Heart right ventricle (tissue), 16 donors: ENCODE results near the gene THAP10. TPM values are rescaled to one million over a fixed set of nuclear protein-coding genes. Genes with fewer than 3 reads are reported as not detected.

Source experiments
- ATAC-seq, 8 donors: fragments of 200-7000 bp; cut with Tn5 transposase; one replicate each; pipeline ENCODE4 v1.9.1; 2020; ENCODE audit warnings: mild to moderate bottlenecking in 8 of 8, moderate library complexity in 8 of 8, moderate number of reproducible peaks in 1 of 8
- DNase-seq, 2 donors: peaks; one replicate each; pipeline ENCODE4 v3.0.0-alpha.2; 2020
- H3K27ac ChIP-seq, 10 donors: fragments of 200-600 bp; sonication (generic) in 2 of 10; one replicate each; pipeline versions ENCODE4 v1.5.0 to v1.8.0; 2020 to 2022; ENCODE audit warnings: mild to moderate bottlenecking in 3 of 10
- H3K27me3 ChIP-seq, 7 donors: fragments of 200-600 bp; one replicate each; pipeline ENCODE4 v1.8.0; 2021 to 2022; ENCODE audit warnings: mild to moderate bottlenecking in 2 of 7
- H3K36me3 ChIP-seq, 9 donors: fragments of 200-600 bp; sonication (generic) in 1 of 9; one replicate each; pipeline versions ENCODE4 v1.5.0 to v1.8.0; 2020 to 2022; ENCODE audit warnings: mild to moderate bottlenecking in 2 of 9
- H3K4me1 ChIP-seq, 9 donors: fragments of 200-600 bp; sonication (generic) in 1 of 9; one replicate each; pipeline versions ENCODE4 v1.5.0 to v1.8.0; 2020 to 2022; ENCODE audit warnings: mild to moderate bottlenecking in 4 of 9
- H3K4me3 ChIP-seq, 10 donors: fragments of 200-600 bp; sonication (generic) in 2 of 10; one replicate each; pipeline versions ENCODE4 v1.5.0 to v1.8.0; 2020 to 2022; ENCODE audit warnings: mild to moderate bottlenecking in 7 of 10, moderate library complexity in 2 of 10
- H3K9me3 ChIP-seq, 11 donors: fragments of 200-600 bp in 10 of 11; sonication (generic) in 2 of 11; one replicate each; pipeline versions ENCODE4 v1.5.0 to v1.8.0; 2013 to 2022; ENCODE audit warnings: mild to moderate bottlenecking in 2 of 11, control low read depth in 1 of 11, moderate library complexity in 1 of 11
- CTCF ChIP-seq, 9 donors: fragments of 200-600 bp; sonication (generic) in 2 of 9; IDR thresholded peaks; one replicate each; pipeline versions ENCODE4 v1.5.0 to v1.8.0; 2021 to 2022; ENCODE audit warnings: antibody characterized with exemption in 9 of 9, mild to moderate bottlenecking in 5 of 9, moderate library complexity in 1 of 9
- WGBS, 2 donors: extraction: QIAGEN DNeasy Blood & Tissue Kit; methylation state at CpG; one replicate each; pipeline ENCODE4 v1.1.7; 2013; ENCODE audit warnings: inconsistent platforms in 1 of 2; 5-methylcytosine and 5-hydroxymethylcytosine counted together
- intact Hi-C, 10 donors: fragments of 100-400 bp; cut with DNase I; formaldehyde crosslinking; loops; one replicate each; pipeline versions ENCODE4 v1.11.1 to v1.14.2; 2022
- polyA plus RNA-seq, 2 donors: library from polyadenylated mRNA; stranded (reverse); fragments of 200-250 nt; gene quantifications; one replicate each; pipeline ENCODE4 v1.2.3, GENCODE V29; 2013
- total RNA-seq, 10 donors: library from RNA; stranded (reverse); fragmentation: NEBNext Ultra II Directional in 3 of 10; extraction: Animal tissue kit (Norgen Biotek cat#: 25700) in 3 of 10; gene quantifications; one replicate each; pipeline versions ENCODE4 v1.2.1 to v1.2.4, GENCODE V29; 2021 to 2023
- donor health status: Arrhythmogenic right ventricular cardiomyopathy.
- donor health status: ischemic (EF 13 %, LVEDD 7.1; RV severe dilation, severe dysfunction).
- donor health status: healthy with polysubstance abuse.
- donor health status: DM: no; HTN: yes; CAD: no.
- donor health status: DM: no; HTN: no; CAD: no.
- donor health status: ischemic (EF 25% LVEDD 6.9; RV normal size, moderate dysfunction).
- donor health status: ischemic (EF 25% LVEDD 5.7; RV mildly dilated, moderate dysfunction).
- donor health status: healthy.
- donor health status: DM: yes; HTN: yes; CAD: no.
- donor health status: Ischemic cardiomyopathy.
- donor health status: ischemic (EF 35%, LVEDD 5.7; RV mildly dilated, moderate dysfunction).
- donor health status: nonischemic (EF 11% LVEDD 7.7; RV severe dilation, severe dysfunction).
- donor health status: DM: yes; HTN: yes; CAD: no.
- donor health status: PGD.
- donor health status: ischemic (EF 29% LVEDD 5.4; RV normal size, mild dysfunction).
- donor health status: nonischemic (EF 23%, LVEDD 6.1; RV moderate dilation, normal function).

Gene THAP10
- total and polyA plus RNA-seq, 12 donors, result 1.2 to 7.0 (median 4.4) TPM

GRCh38 chr15:70835415-70835814, 56.8 kb downstream of the THAP10 start:
- DNase-seq (peak; percentile 74 to 79), ATAC-seq (peak; percentile 71 to 96 (median 86))
- peaks cover 0 to 61% (median 15%) of the 10 kb centered on the region in 9 donors for H3K36me3 ChIP-seq
- TF ChIP-seq CTCF (IDR thresholded peaks at IDR 0.05), result no peak
- H3K4me1 ChIP-seq, result peaks cover 0 to 45% (median 28%) of the 10 kb centered on the region in 9 donors
- no peaks in the 10 kb centered on the region for H3K27me3 ChIP-seq
- H3K4me3 ChIP-seq, result no peak overlapping the region
- intact Hi-C loops, result no loop called here
- 78 to 93% methylated on average over 6 of the region's 6 CpGs for WGBS, 2 donors
- H3K9me3 ChIP-seq, result no peaks in the 10 kb centered on the region
- H3K27ac ChIP-seq, result peak overlapping the region; percentile 4 to 86 (median 70)

GRCh38 chr15:70834999-70835398, 57.2 kb downstream of the THAP10 start:
- 73 to 75% methylated on average over 2 of the region's 2 CpGs for WGBS, 2 donors
- intact Hi-C loops, result loop anchor here in 1 of 10 donors (5.0 kb wide), 1 partner anchor 32 kb away; no protein-coding TSS in a partner anchor
- ATAC-seq, result no peak

GRCh38 chr15:70833861-70834765, 58.1 kb downstream of the THAP10 start:
- Histone ChIP-seq H3K4me3 (no peak overlapping the region), H3K9me3 (no peaks in the 10 kb centered on the region), H3K27ac (peak overlapping the region in 8 of 10 donors; percentile 11 to 86 (median 70)), H3K36me3 (peaks cover 0 to 64% (median 15%) of the 10 kb centered on the region in 9 donors), H3K27me3 (no peaks in the 10 kb centered on the region), H3K4me1 (peaks cover 0 to 57% (median 41%) of the 10 kb centered on the region in 9 donors)
- intact Hi-C loops, result loop anchor here in 1 of 10 donors (5.0 kb wide), 1 partner anchor 33 kb away; no protein-coding TSS in a partner anchor
- TF ChIP-seq CTCF (IDR thresholded peaks at IDR 0.05), result no peak
- 66 to 68% methylated on average over 9 of the region's 9 CpGs for WGBS, 2 donors
- ATAC-seq, result no peak
- DNase-seq, result no peak

More at GRCh38 chr15:70834999-70835398, 57.2 kb downstream of the THAP10 start:
- TF ChIP-seq CTCF (IDR thresholded peaks at IDR 0.05), result no peak
- H3K36me3 ChIP-seq, result peaks cover 0 to 64% (median 15%) of the 10 kb centered on the region in 9 donors
- DNase-seq, result no peak
- H3K4me1 ChIP-seq, result peaks cover 0 to 49% (median 33%) of the 10 kb centered on the region in 9 donors
- H3K27ac ChIP-seq, result peak overlapping the region in 9 of 10 donors; percentile 17 to 86 (median 70)
- no peak overlapping the region for H3K4me3 ChIP-seq
- no peaks in the 10 kb centered on the region for H3K27me3 ChIP-seq
- no peaks in the 10 kb centered on the region for H3K9me3 ChIP-seq

- Histone ChIP-seq H3K9me3 (no peaks in the 10 kb centered on the region), H3K4me1 (peaks cover 0 to 57% (median 43%) of the 10 kb centered on the region in 9 donors), H3K27ac (peak overlapping the region in 3 of 10 donors; percentile 61 to 86 (median 75)), H3K27me3 (no peaks in the 10 kb centered on the region), H3K4me3 (no peak overlapping the region), H3K36me3 (peaks cover 0 to 64% (median 15%) of the 10 kb centered on the region in 9 donors)
- WGBS, 2 donors, result 92% methylated on average over 3 of the region's 3 CpGs
- intact Hi-C loops, result loop anchor here in 1 of 10 donors (5.0 kb wide), 1 partner anchor 34 kb away; no protein-coding TSS in a partner anchor
- no peak for ATAC-seq
- no peak for DNase-seq
- no peak for TF ChIP-seq CTCF (IDR thresholded peaks at IDR 0.05)
Observed at GRCh38 chr15:70833422-70833821, 58.8 kb downstream of the THAP10 start.
